Heart left ventricle (tissue), 16 donors: Measurements from ENCODE around the gene SYNDIG1. TPM values are rescaled to one million over a fixed set of nuclear protein-coding genes. Genes with fewer than 3 reads are reported as not detected.
A peak's percentile ranks its signal among the peaks of the same experiment; 100 is the strongest.

Experiments used
- ATAC-seq, 4 donors: fragments of 200-7000 bp; cut with Tn5 transposase; one replicate each; pipeline ENCODE4 v1.9.1; 2020 to 2022; ENCODE audit warnings: moderate library complexity in 4 of 4, mild to moderate bottlenecking in 3 of 4, moderate number of reproducible peaks in 1 of 4
- DNase-seq, 5 donors: peaks; one replicate each; pipeline ENCODE4 v3.0.0-alpha.2; 2020
- H3K27ac ChIP-seq, 12 donors: fragments of 200-600 bp; sonication (generic) in 4 of 12; one replicate each; pipeline versions ENCODE4 v1.5.0 to v1.8.0; 2016 to 2022; ENCODE audit warnings: mild to moderate bottlenecking in 2 of 12
- H3K27me3 ChIP-seq, 9 donors: fragments of 200-600 bp; sonication (generic) in 2 of 9; one replicate each; pipeline versions ENCODE4 v1.5.1 to v1.8.0; 2016 to 2022; ENCODE audit warnings: mild to moderate bottlenecking in 3 of 9
- H3K36me3 ChIP-seq, 9 donors: fragments of 200-600 bp; sonication (generic) in 2 of 9; one replicate each; pipeline versions ENCODE4 v1.5.0 to v1.8.0; 2018 to 2022; ENCODE audit warnings: mild to moderate bottlenecking in 2 of 9
- H3K4me1 ChIP-seq, 12 donors: fragments of 200-600 bp; sonication (generic) in 4 of 12; one replicate each; pipeline versions ENCODE4 v1.5.0 to v1.8.0; 2016 to 2022; ENCODE audit warnings: mild to moderate bottlenecking in 3 of 12
- H3K4me3 ChIP-seq, 12 donors: fragments of 200-600 bp; sonication (generic) in 4 of 12; one replicate each; pipeline versions ENCODE4 v1.5.0 to v1.8.0; 2017 to 2022; ENCODE audit warnings: mild to moderate bottlenecking in 9 of 12, moderate library complexity in 4 of 12
- H3K9me3 ChIP-seq, 12 donors: fragments of 200-600 bp; sonication (generic) in 4 of 12; one replicate each; pipeline versions ENCODE4 v1.5.0 to v1.8.0; 2016 to 2022; ENCODE audit warnings: mild to moderate bottlenecking in 1 of 12
- CTCF ChIP-seq, 12 donors: fragments of 200-600 bp; sonication (generic) in 4 of 12; IDR thresholded peaks; one replicate each; pipeline versions ENCODE4 v1.5.0 to v1.8.0; 2018 to 2022; ENCODE audit warnings: antibody characterized with exemption in 12 of 12, mild to moderate bottlenecking in 5 of 12
- POLR2A ChIP-seq, 2 donors: fragments of 450-650 bp; IDR thresholded peaks; one replicate each; pipeline ENCODE4 v1.6.1; 2017; ENCODE audit warnings: antibody characterized with exemption in 2 of 2, mild to moderate bottlenecking in 2 of 2, moderate library complexity in 2 of 2
- WGBS, 4 donors: extraction: QIAGEN DNeasy Blood & Tissue Kit in 2 of 4; methylation state at CpG; one replicate each; pipeline versions ENCODE4 v1.1.5 to v1.1.7; 2013 to 2018; 5-methylcytosine and 5-hydroxymethylcytosine counted together
- intact Hi-C, 10 donors: fragments of 100-400 bp; cut with DNase I; formaldehyde crosslinking; loops; one replicate each; pipeline versions ENCODE4 v1.11.1 to v1.14.2; 2022
- polyA plus RNA-seq, 2 donors: library from polyadenylated mRNA; stranded (reverse); fragments of 200-250 nt; gene quantifications; one replicate each; pipeline ENCODE4 v1.2.3, GENCODE V29; 2013
- total RNA-seq, 9 donors: library from RNA; depleted of rRNA in 2 of 9; stranded (reverse); fragments of >200 nt in 2 of 9; fragmentation: NEBNext Ultra II Directional in 3 of 9; extraction: Animal tissue kit (Norgen Biotek cat#: 25700) in 3 of 9; gene quantifications; one replicate each; pipeline versions ENCODE4 v1.1.0 to v1.2.4, GENCODE V29; 2016 to 2023
- donor health status: ischemic (EF 13 %, LVEDD 7.1; RV severe dilation, severe dysfunction).
- donor health status: healthy with polysubstance abuse.
- donor health status: DM: no; HTN: yes; CAD: no.
- donor health status: DM: no; HTN: no; CAD: no.
- donor health status: ischemic (EF 25% LVEDD 6.9; RV normal size, moderate dysfunction).
- donor health status: ischemic (EF 25% LVEDD 5.7; RV mildly dilated, moderate dysfunction).
- donor health status: healthy.
- donor health status: DM: yes; HTN: yes; CAD: no.
- donor health status: ischemic (EF 35%, LVEDD 5.7; RV mildly dilated, moderate dysfunction).
- donor health status: nonischemic (EF 11% LVEDD 7.7; RV severe dilation, severe dysfunction).
- donor health status: DM: yes; HTN: yes; CAD: no.
- donor health status: PGD.
- donor health status: ischemic (EF 29% LVEDD 5.4; RV normal size, mild dysfunction).
- donor health status: nonischemic (EF 23%, LVEDD 6.1; RV moderate dilation, normal function).

SYNDIG1 gene
- total and polyA plus RNA-seq, 11 donors: 8.4 to 41.8 (median 23.0) TPM

GRCh38 chr20:24676353-24676977 is 207.0 kb downstream of the SYNDIG1 start:
- Histone ChIP-seq H3K4me3 (no peak overlapping the region), H3K27me3 (no peaks in the 10 kb centered on the region), H3K27ac (no peak overlapping the region), H3K36me3 (no peaks in the 10 kb centered on the region), H3K9me3 (no peaks in the 10 kb centered on the region), H3K4me1 (no peaks in the 10 kb centered on the region)
- TF ChIP-seq POLR2A (IDR thresholded peaks at IDR 0.05): no peak
- no peak for TF ChIP-seq CTCF (IDR thresholded peaks at IDR 0.05)
- ATAC-seq: no peak
- whole genome bisulfite sequencing, 4 donors: 79 to 92% (median 89%) methylated on average over 10 to 11 of the region's 11 CpGs
- intact Hi-C loops: loop anchor here in 1 of 10 donors (10.0 kb wide), 1 partner anchor 82 kb away; no protein-coding TSS in a partner anchor
- DNase-seq: peak in 2 of 5 donors; percentile 21 to 47

GRCh38 chr20:24676978-24677370 is 207.5 kb downstream of the SYNDIG1 start:
- no peaks in the 10 kb centered on the region for H3K27me3 ChIP-seq
- WGBS, 4 donors: 77 to 90% (median 85%) methylated on average over 6 of the region's 6 CpGs
- peak in 1 of 5 donors; percentile 21 for DNase-seq
- H3K36me3 ChIP-seq: no peaks in the 10 kb centered on the region
- intact Hi-C loops: loop anchor here in 1 of 10 donors (10.0 kb wide), 1 partner anchor 82 kb away; no protein-coding TSS in a partner anchor
- no peak for ATAC-seq
- no peak overlapping the region for H3K4me3 ChIP-seq
- H3K9me3 ChIP-seq: no peaks in the 10 kb centered on the region
- TF ChIP-seq CTCF (IDR thresholded peaks at IDR 0.05): no peak
- TF ChIP-seq POLR2A (IDR thresholded peaks at IDR 0.05): no peak
- no peak overlapping the region for H3K27ac ChIP-seq
- H3K4me1 ChIP-seq: no peaks in the 10 kb centered on the region

GRCh38 chr20:24677626-24678315 is 208.3 kb downstream of the SYNDIG1 start:
- DNase-seq (peak in 1 of 5 donors; percentile 26), ATAC-seq (no peak)
- intact Hi-C loops: loop anchor here in 1 of 10 donors (10.0 kb wide), 1 partner anchor 83 kb away; no protein-coding TSS in a partner anchor
- no peaks in the 10 kb centered on the region for H3K27me3 ChIP-seq
- H3K4me1 ChIP-seq: no peaks in the 10 kb centered on the region
- no peak overlapping the region for H3K27ac ChIP-seq
- 76 to 91% (median 84%) methylated on average over 9 of the region's 9 CpGs for WGBS, 4 donors
- no peaks in the 10 kb centered on the region for H3K36me3 ChIP-seq
- H3K4me3 ChIP-seq: no peak overlapping the region
- TF ChIP-seq CTCF (IDR thresholded peaks at IDR 0.05): no peak
- no peak for TF ChIP-seq POLR2A (IDR thresholded peaks at IDR 0.05)
- H3K9me3 ChIP-seq: no peaks in the 10 kb centered on the region

GRCh38 chr20:24678351-24679106 is 209.1 kb downstream of the SYNDIG1 start:
- intact Hi-C loops: loop anchor here in 1 of 10 donors (10.0 kb wide), 1 partner anchor 84 kb away; no protein-coding TSS in a partner anchor
- Histone ChIP-seq H3K9me3 (no peaks in the 10 kb centered on the region), H3K36me3 (no peaks in the 10 kb centered on the region), H3K4me1 (no peaks in the 10 kb centered on the region), H3K27me3 (no peaks in the 10 kb centered on the region), H3K4me3 (no peak overlapping the region), H3K27ac (no peak overlapping the region)
- no peak for ATAC-seq
- TF ChIP-seq POLR2A (IDR thresholded peaks at IDR 0.05) (no peak), CTCF (IDR thresholded peaks at IDR 0.05) (no peak)
- 78 to 86% (median 79%) methylated on average over 15 of the region's 15 CpGs for WGBS, 4 donors
- peak in 1 of 5 donors; percentile 17 for DNase-seq
